Heart left ventricle (tissue), 13 donors: ENCODE measurements around the gene PADI1.

Experiments
- CTCF ChIP-seq, 12 donors: fragments of 200-600 bp; sonication (generic) in 4 of 12; IDR thresholded peaks; one replicate each; pipeline versions ENCODE4 v1.5.0 to v1.8.0; 2018 to 2022; ENCODE audit warnings: antibody characterized with exemption in 12 of 12, mild to moderate bottlenecking in 5 of 12
- POLR2A ChIP-seq, 2 donors: fragments of 450-650 bp; IDR thresholded peaks; one replicate each; pipeline ENCODE4 v1.6.1; 2017; ENCODE audit warnings: antibody characterized with exemption in 2 of 2, mild to moderate bottlenecking in 2 of 2, moderate library complexity in 2 of 2
- donor health status: ischemic (EF 13 %, LVEDD 7.1; RV severe dilation, severe dysfunction).
- donor health status: DM: no; HTN: yes; CAD: no.
- donor health status: DM: no; HTN: no; CAD: no.
- donor health status: ischemic (EF 25% LVEDD 6.9; RV normal size, moderate dysfunction).
- donor health status: ischemic (EF 25% LVEDD 5.7; RV mildly dilated, moderate dysfunction).
- donor health status: ischemic (EF 35%, LVEDD 5.7; RV mildly dilated, moderate dysfunction).
- donor health status: nonischemic (EF 11% LVEDD 7.7; RV severe dilation, severe dysfunction).
- donor health status: DM: yes; HTN: yes; CAD: no.
- donor health status: PGD.
- donor health status: ischemic (EF 29% LVEDD 5.4; RV normal size, mild dysfunction).
- donor health status: nonischemic (EF 23%, LVEDD 6.1; RV moderate dilation, normal function).

GRCh38 chr1:17230671-17231310, 25.9 kb downstream of the PADI1 start:
- no peak for TF ChIP-seq CTCF (IDR thresholded peaks at IDR 0.05)
- TF ChIP-seq POLR2A (IDR thresholded peaks at IDR 0.05): no peak
